ENCODE measurements around the gene CDH13. TPM values are rescaled to one million over a fixed set of nuclear protein-coding genes. Genes with fewer than 3 reads are reported as not detected.

Gene CDH13
- polyA plus RNA-seq (2012; ENCODE audit: insufficient read depth, insufficient read length): not detected

DNA sequence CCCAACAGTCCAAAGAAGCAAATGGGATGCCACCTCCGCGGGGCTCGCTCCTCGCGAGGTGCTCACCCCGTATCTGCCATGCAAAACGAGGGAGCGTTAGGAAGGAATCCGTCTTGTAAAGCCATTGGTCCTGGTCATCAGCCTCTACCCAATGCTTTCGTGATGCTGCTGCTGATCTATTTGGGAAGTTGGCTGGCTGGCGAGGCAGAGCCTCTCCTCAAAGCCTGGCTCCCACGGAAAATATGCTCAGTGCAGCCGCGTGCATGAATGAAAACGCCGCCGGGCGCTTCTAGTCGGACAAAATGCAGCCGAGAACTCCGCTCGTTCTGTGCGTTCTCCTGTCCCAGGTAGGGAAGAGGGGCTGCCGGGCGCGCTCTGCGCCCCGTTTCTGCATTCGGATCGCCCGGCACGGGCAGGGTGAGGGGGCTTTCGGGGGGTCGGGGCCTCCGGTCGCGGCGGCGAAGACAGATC, at the start of gene CDH13:
TSS of gene CDH13 (plus strand) at position 179 of the 471 bp plus-strand sequence.
- DNase-seq (ENCODE audit: low read depth, low spot score): no peak
- no peak within 1 kb of the TSS for H3K4me3 ChIP-seq (ENCODE audit: low read length)

- DNase-seq (ENCODE audit: low read depth, low spot score): no peak
Observed at GRCh38 chr16:82580298-82580890, 46.4 kb upstream of the CDH13 start.

GRCh38 chr16:82582975-82583374, 43.8 kb upstream of the CDH13 start:
- H3K4me3 ChIP-seq (ENCODE audit: low read length): no peak overlapping the region
- no peak for DNase-seq (ENCODE audit: low read depth, low spot score)

More at GRCh38 chr16:82580298-82580890, 46.4 kb upstream of the CDH13 start:
- no peak overlapping the region for H3K4me3 ChIP-seq (ENCODE audit: low read length)

GRCh38 chr16:82583422-82583821, 43.3 kb upstream of the CDH13 start:
- no peak overlapping the region for H3K4me3 ChIP-seq (ENCODE audit: low read length)
- DNase-seq (ENCODE audit: low read depth, low spot score): no peak

DNA sequence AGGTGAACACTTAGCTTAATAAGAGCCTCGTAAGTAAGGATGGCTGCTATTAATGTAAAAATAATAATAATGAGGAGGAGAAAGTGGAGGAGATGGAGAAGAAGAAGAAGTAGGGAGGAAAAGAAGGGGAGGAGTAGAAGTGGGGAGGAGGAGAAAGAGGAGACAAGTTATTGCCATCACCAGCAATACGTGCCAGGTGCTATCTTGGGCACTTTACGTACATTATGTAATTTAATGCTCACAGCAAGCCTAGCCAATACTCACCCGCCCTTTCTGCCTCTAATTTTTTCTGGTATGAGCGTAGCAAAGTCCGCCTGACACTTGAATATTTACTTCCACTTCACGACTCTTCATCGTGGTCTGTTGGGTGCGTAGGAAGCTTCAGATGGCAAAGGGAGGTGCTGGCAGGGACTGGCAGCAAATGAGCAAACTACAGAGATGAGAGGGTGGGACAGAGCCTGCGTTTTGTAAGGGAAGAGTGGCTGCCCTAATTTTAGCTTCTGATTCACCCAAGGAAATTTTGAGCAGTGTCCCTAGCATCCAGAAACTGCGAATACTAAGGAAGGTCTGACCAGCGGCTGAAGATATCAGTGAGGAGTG, 42.1 kb upstream of the CDH13 start:
- DNase-seq (ENCODE audit: low read depth, low spot score): no peak
- no peak overlapping the region for H3K4me3 ChIP-seq (ENCODE audit: low read length)

DNA sequence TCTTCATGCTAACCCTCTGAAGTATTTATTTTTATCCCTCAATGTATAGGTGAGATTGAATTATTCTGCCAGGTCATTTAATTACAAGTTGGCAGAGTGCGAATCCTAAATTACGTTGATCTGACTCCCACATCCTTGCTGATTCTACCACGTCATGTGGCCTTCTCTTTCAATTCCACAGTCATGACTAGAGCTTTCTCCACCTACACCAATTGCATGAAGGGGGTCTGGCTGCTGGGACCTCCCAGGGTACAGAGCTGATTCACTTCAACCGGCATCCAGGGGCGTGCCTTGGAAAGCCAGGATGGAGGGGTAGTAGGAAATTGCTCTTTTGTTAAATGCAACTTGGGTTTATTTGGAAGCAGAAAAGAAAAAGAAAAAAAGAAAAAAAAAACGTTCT, 41.1 kb upstream of the CDH13 start:
- H3K4me3 ChIP-seq (ENCODE audit: low read length): no peak overlapping the region
- no peak for DNase-seq (ENCODE audit: low read depth, low spot score)

- no peak overlapping the region for H3K4me3 ChIP-seq (ENCODE audit: low read length)
- no peak for DNase-seq (ENCODE audit: low read depth, low spot score)
Observed at GRCh38 chr16:82586130-82586529, 40.6 kb upstream of the CDH13 start.

- DNase-seq (ENCODE audit: low read depth, low spot score): no peak
- H3K4me3 ChIP-seq (ENCODE audit: low read length): no peak overlapping the region
Observed at GRCh38 chr16:82587289-82587688, 39.5 kb upstream of the CDH13 start.

DNA sequence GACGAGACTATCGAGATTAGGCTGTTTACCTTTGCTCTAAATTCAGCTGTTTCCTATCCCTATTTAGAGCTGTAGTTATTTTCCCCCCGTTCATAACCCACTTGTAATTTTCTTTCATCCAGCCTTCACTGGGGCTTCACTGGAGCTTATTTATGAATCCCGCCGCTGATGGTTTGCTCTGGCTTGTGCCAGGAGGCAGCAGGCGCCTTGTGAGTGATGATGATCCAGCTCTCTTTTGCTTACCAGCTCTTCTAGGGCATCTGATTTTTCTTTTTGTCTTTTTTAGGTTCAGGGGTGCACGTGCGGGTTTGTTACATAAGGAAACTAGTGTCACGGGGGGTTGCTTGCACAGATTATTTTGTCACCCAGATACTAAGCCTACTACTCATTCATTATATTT, 37.4 kb upstream of the CDH13 start:
- no peak overlapping the region for H3K4me3 ChIP-seq (ENCODE audit: low read length)
- no peak for DNase-seq (ENCODE audit: low read depth, low spot score)

DNA sequence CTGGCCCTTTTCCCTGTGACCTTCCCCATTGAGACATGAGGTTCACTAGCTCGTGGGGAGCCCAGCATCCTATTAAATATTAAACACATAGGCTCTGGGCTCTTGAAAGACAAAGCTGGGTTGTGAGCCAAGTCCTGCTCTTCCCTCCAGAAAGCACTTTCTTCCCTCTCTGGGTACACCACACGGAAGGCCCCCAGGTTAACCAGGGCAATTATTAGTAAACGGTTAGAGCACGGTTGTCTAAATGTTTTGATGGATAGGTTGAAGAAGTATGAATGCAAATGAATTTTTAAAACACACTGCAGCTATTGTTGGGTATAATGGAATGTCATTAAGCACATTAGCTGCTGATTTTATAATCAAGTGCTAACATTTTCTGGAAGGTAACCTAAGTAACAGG, 32.7 kb upstream of the CDH13 start:
- DNase-seq (ENCODE audit: low read depth, low spot score): no peak
- no peak overlapping the region for H3K4me3 ChIP-seq (ENCODE audit: low read length)

DNA sequence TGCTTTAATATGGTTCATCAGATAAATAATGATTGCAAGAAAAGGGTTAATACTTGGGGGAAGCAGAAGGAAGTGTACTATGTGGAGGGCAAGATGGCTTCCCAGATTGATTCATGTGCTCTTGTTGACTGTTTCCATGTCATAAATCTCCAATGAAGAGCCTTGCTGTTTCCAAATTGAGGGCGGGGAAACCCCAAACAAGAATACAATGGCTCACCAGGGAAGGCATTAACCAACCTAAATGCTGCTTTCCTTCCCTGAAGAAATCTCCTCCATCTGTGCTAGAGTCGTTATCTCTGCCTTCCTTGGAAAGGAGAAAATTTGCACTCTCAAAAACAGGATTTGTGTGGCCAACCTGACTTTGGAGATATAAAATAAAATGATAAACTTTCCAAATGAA, 28.0 kb upstream of the CDH13 start:
- H3K4me3 ChIP-seq (ENCODE audit: low read length): no peak overlapping the region
- no peak for DNase-seq (ENCODE audit: low read depth, low spot score)

GRCh38 chr16:82601989-82602640, 24.7 kb upstream of the CDH13 start:
- H3K4me3 ChIP-seq (ENCODE audit: low read length): no peak overlapping the region
- no peak for DNase-seq (ENCODE audit: low read depth, low spot score)

DNA sequence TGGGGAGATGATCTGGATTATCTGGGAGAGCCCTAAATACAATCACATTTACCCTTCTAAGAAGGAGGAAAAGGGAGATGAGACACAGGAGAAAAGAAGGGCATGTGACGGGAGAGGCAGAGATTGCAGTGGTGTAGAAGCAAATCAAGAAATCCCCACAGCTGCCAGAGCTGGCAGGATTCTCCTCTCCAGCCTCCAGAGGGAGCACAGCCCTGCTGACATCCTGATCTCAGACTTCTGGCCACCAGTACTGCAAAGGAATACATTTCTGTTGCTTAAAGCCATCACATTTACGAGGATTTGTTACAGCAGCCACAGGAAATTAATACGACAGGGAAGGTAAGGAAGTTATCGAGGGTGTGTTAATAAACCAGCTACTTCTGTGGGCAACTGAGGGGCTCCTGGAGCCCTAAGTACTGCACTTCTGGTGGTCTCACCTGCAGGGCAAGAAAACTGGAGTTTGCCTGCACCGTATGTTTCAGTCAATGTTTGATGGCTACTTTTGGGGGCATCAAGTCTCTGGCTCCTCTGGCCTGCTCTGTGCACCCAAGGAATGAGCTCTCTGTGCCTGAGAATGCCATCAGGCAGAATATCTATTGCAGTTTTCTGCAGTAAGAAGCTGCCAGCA, 22.9 kb upstream of the CDH13 start:
- DNase-seq (ENCODE audit: low read depth, low spot score): peak; percentile 3
- H3K4me3 ChIP-seq (ENCODE audit: low read length): no peak overlapping the region

GRCh38 chr16:82605076-82605475, 21.7 kb upstream of the CDH13 start:
- no peak for DNase-seq (ENCODE audit: low read depth, low spot score)
- no peak overlapping the region for H3K4me3 ChIP-seq (ENCODE audit: low read length)

GRCh38 chr16:82605863-82606620, 20.7 kb upstream of the CDH13 start:
- DNase-seq (ENCODE audit: low read depth, low spot score): no peak
- no peak overlapping the region for H3K4me3 ChIP-seq (ENCODE audit: low read length)

GRCh38 chr16:82609140-82609539, 17.6 kb upstream of the CDH13 start:
- no peak overlapping the region for H3K4me3 ChIP-seq (ENCODE audit: low read length)
- no peak for DNase-seq (ENCODE audit: low read depth, low spot score)

DNA sequence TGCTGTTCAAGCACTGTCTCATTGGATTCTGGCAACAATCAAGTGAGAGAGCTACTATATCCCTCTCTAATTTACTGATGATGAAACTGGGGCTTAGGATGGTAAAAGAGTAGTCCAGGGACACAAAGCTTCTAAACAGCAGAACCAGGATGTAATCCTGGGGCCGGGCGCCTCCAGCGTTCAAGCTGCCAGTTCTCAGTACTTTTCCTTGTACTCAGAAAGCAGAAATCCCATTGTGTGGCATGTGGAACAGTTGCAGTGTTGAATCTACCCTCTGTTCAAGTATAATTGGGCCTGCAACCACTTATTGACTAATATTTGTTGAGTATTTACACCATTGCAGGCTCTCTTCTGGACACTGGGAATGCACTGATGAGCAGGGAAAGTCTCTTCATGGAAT, 14.5 kb upstream of the CDH13 start:
- no peak for DNase-seq (ENCODE audit: low read depth, low spot score)
- H3K4me3 ChIP-seq (ENCODE audit: low read length): no peak overlapping the region

- DNase-seq (ENCODE audit: low read depth, low spot score): no peak
- H3K4me3 ChIP-seq (ENCODE audit: low read length): no peak overlapping the region
Observed at GRCh38 chr16:82616356-82616755, 10.4 kb upstream of the CDH13 start.

DNA sequence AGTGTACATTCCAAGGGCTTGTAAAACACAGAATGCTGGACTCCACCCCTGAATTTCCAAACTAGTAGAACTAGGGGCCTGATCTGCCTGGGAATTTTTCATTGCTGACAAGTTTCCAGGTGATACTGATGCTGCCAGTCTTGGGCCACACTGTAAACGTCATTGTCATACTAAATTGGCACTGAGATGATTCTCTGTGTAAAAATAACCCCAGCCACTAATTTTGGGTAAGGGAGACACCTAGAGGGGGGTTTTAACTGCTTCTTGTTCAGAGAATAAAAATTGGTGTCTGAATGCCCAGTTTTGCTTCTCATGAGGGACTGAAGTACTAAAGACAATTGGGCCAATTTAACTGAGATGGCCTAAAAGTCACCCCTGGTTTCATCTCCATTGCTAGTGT, 5.0 kb upstream of the CDH13 start:
- no peak overlapping the region for H3K4me3 ChIP-seq (ENCODE audit: low read length)
- no peak for DNase-seq (ENCODE audit: low read depth, low spot score)
